ENCODE data around the gene AP2S1. TPM values are rescaled to one million over a fixed set of nuclear protein-coding genes. Genes with fewer than 3 reads are reported as not detected.
"Not testable (repeated sequence)": the region's sequence is repeated elsewhere in the genome, so short reads cannot be mapped to it uniquely, and the experiment has no call there.

Gene AP2S1
- total RNA-seq, 1 donor from 2014 or later = 75.9 TPM

GRCh38 chr19:46875234-46875633 lies 24.6 kb upstream of the AP2S1 start:
- DNase-seq (ENCODE audit: extremely low spot score in 2 of 2) = no peak
- TF ChIP-seq CTCF (IDR thresholded peaks at IDR 0.05) (no peak), POLR2AphosphoS5 (IDR thresholded peaks at IDR 0.05; ENCODE audit: insufficient read depth in 1 of 2, low read depth in 1 of 2) (no peak), POLR2A (IDR thresholded peaks at IDR 0.05) (no peak)
- Histone ChIP-seq H3K4me3 (no peak overlapping the region), H3K9me3 (no peaks in the 10 kb centered on the region), H3K36me3 (no peaks in the 10 kb centered on the region), H3K4me1 (peaks cover 39% of the 10 kb centered on the region), H3K27me3 (no peaks in the 10 kb centered on the region), H3K27ac (no peak overlapping the region)
- intact Hi-C loops (cut with DNase I) = no loop called here

GRCh38 chr19:46872967-46873366 lies 22.3 kb upstream of the AP2S1 start:
- Histone ChIP-seq H3K9me3 (no peaks in the 10 kb centered on the region), H3K4me3 (no peak overlapping the region), H3K4me1 (peaks cover 34% of the 10 kb centered on the region), H3K27me3 (no peaks in the 10 kb centered on the region), H3K36me3 (no peaks in the 10 kb centered on the region), H3K27ac (no peak overlapping the region)
- no peak for TF ChIP-seq CTCF (IDR thresholded peaks at IDR 0.05)
- DNase-seq (ENCODE audit: extremely low spot score in 2 of 2) = no peak
- intact Hi-C loops (cut with DNase I) = no loop called here

GRCh38 chr19:46871173-46871572 lies 20.5 kb upstream of the AP2S1 start:
- H3K4me1 ChIP-seq = peaks cover 52% of the 10 kb centered on the region
- H3K9me3 ChIP-seq; DNase-seq (ENCODE audit: extremely low spot score in 2 of 2); H3K4me3 ChIP-seq; H3K36me3 ChIP-seq; H3K27ac ChIP-seq; H3K27me3 ChIP-seq; intact Hi-C loops (cut with DNase I): not testable (repeated sequence)

- H3K27ac ChIP-seq = no peak overlapping the region
- H3K27me3 ChIP-seq = no peaks in the 10 kb centered on the region
- H3K4me3 ChIP-seq = no peak overlapping the region
- H3K36me3 ChIP-seq = no peaks in the 10 kb centered on the region
- peaks cover 64% of the 10 kb centered on the region for H3K4me1 ChIP-seq
- TF ChIP-seq CTCF (IDR thresholded peaks at IDR 0.05) = no peak
- TF ChIP-seq POLR2A (IDR thresholded peaks at IDR 0.05) = no peak
- TF ChIP-seq POLR2AphosphoS5 (IDR thresholded peaks at IDR 0.05; ENCODE audit: insufficient read depth in 1 of 2, low read depth in 1 of 2) = no peak
- no peaks in the 10 kb centered on the region for H3K9me3 ChIP-seq
- DNase-seq (ENCODE audit: extremely low spot score in 2 of 2) = no peak
- intact Hi-C loops (cut with DNase I) = no loop called here
Measured at GRCh38 chr19:46868025-46868802, 17.6 kb upstream of the AP2S1 start.

GRCh38 chr19:46867170-46867569 lies 16.5 kb upstream of the AP2S1 start:
- peaks cover 74% of the 10 kb centered on the region for H3K4me1 ChIP-seq
- DNase-seq (ENCODE audit: extremely low spot score in 2 of 2) = no peak
- H3K4me3 ChIP-seq = no peak overlapping the region
- no peaks in the 10 kb centered on the region for H3K36me3 ChIP-seq
- no peak for TF ChIP-seq CTCF (IDR thresholded peaks at IDR 0.05)
- TF ChIP-seq POLR2AphosphoS5 (IDR thresholded peaks at IDR 0.05; ENCODE audit: insufficient read depth in 1 of 2, low read depth in 1 of 2) = no peak
- TF ChIP-seq POLR2A (IDR thresholded peaks at IDR 0.05) = no peak
- intact Hi-C loops (cut with DNase I) = no loop called here
- H3K27ac ChIP-seq = no peak overlapping the region
- H3K9me3 ChIP-seq = no peaks in the 10 kb centered on the region
- H3K27me3 ChIP-seq = no peaks in the 10 kb centered on the region
